Adrenal gland (tissue), 12 donors: ENCODE results near the gene CCNL1. TPM values are rescaled to one million over a fixed set of nuclear protein-coding genes. Genes with fewer than 3 reads are reported as not detected.

Experiments used
- DNase-seq, 7 donors: peaks; one replicate each; pipeline ENCODE4 v3.0.0-alpha.2; 2019 to 2020
- H3K27ac ChIP-seq, 5 donors: fragments of 200-600 bp; sonication (generic) in 4 of 5; 1 replicate in 3 of 5; 2 replicates in 2 of 5; pipeline versions ENCODE4 v1.5.1 to v1.8.0; 2016 to 2020; ENCODE audit warnings: mild to moderate bottlenecking in 1 of 5
- H3K27me3 ChIP-seq: fragments of 200-600 bp; 2 replicates; pipeline ENCODE4 v1.8.0; 2021
- H3K36me3 ChIP-seq, 2 donors: fragments of 200-600 bp; replicated peaks in 1 of 2; 1 replicate in 1 of 2; 2 replicates in 1 of 2; pipeline versions ENCODE4 v1.5.1 to v1.8.0; 2018 to 2022
- H3K4me1 ChIP-seq, 2 donors: fragments of 200-600 bp; replicated peaks in 1 of 2; 1 replicate in 1 of 2; 2 replicates in 1 of 2; pipeline versions ENCODE4 v1.5.1 to v1.8.0; 2018 to 2021
- H3K4me3 ChIP-seq, 4 donors: fragments of 200-600 bp; sonication (generic) in 3 of 4; one replicate each; pipeline ENCODE4 v1.5.1; 2016 to 2018
- H3K9me3 ChIP-seq, 3 donors: fragments of 200-600 bp; sonication (generic) in 1 of 3; replicated peaks in 1 of 3; 1 replicate in 2 of 3; 2 replicates in 1 of 3; pipeline versions ENCODE4 v1.5.1 to v1.8.0; 2016 to 2021
- CTCF ChIP-seq, 6 experiments: fragments of 450-650 bp in 4 of 6; fragments of 200-600 bp in 2 of 6; sonication (generic) in 1 of 6; IDR thresholded peaks; 1 replicate in 5 of 6; 2 replicates in 1 of 6; pipeline versions ENCODE4 v1.5.1 to v1.8.0; 2016 to 2021; ENCODE audit warnings: antibody characterized with exemption in 6 of 6, mild to moderate bottlenecking in 2 of 6, moderate library complexity in 1 of 6
- POLR2A ChIP-seq, 2 donors: fragments of 450-650 bp; IDR thresholded peaks; one replicate each; pipeline ENCODE4 v1.6.1; 2017; ENCODE audit warnings: antibody characterized with exemption in 2 of 2, mild to moderate bottlenecking in 2 of 2, moderate library complexity in 1 of 2
- WGBS, 4 donors: extraction: QIAGEN DNeasy Blood & Tissue Kit in 2 of 4; methylation state at CpG; one replicate each; pipeline versions ENCODE4 v1.1.5 to v1.1.7; 2013 to 2017; 5-methylcytosine and 5-hydroxymethylcytosine counted together
- intact Hi-C, 2 donors: fragments of 100-400 bp; cut with DNase I; formaldehyde crosslinking; loops; one replicate each; pipeline versions ENCODE4 v1.14.1 to v1.15.0; 2022 to 2023
- polyA plus RNA-seq, 3 donors: library from polyadenylated mRNA; stranded (reverse); fragments of 200-250 nt in 2 of 3; fragments of 350-450 nt in 1 of 3; fragmentation: Illumina TruSeq in 1 of 3; extraction: RNeasy Lipid Tissue Mini Kit (QIAGEN cat#74804) in 1 of 3; gene quantifications; one replicate each; pipeline ENCODE4 v1.2.3, GENCODE V29; 2013 to 2014
- total RNA-seq, 9 donors: library from RNA; depleted of rRNA in 4 of 9; stranded (reverse); fragments of >200 nt in 4 of 9; fragments of 120-200 nt in 1 of 9; fragmentation: NEBNext Ultra II Directional in 1 of 9; extraction: Animal tissue kit (Norgen Biotek cat#: 25700) in 1 of 9; gene quantifications; one replicate each; pipeline versions ENCODE4 v1.1.0 to v1.2.4, GENCODE V29; 2013 to 2023
- donor health status: healthy with polysubstance abuse.
- donor health status: Bipolar disorder and iron deficiency.
- donor health status: DM: yes; HTN: yes; CAD: no.
- donor health status: DM: no; HTN: no; CAD: no.
- donor health status: DM: no; HTN: no; CAD: no.
- donor health status: DM: yes; HTN: yes; CAD: no.

CCNL1 gene
- total and polyA plus RNA-seq, 12 donors, result 50.1 to 223 (median 105) TPM

DNA sequence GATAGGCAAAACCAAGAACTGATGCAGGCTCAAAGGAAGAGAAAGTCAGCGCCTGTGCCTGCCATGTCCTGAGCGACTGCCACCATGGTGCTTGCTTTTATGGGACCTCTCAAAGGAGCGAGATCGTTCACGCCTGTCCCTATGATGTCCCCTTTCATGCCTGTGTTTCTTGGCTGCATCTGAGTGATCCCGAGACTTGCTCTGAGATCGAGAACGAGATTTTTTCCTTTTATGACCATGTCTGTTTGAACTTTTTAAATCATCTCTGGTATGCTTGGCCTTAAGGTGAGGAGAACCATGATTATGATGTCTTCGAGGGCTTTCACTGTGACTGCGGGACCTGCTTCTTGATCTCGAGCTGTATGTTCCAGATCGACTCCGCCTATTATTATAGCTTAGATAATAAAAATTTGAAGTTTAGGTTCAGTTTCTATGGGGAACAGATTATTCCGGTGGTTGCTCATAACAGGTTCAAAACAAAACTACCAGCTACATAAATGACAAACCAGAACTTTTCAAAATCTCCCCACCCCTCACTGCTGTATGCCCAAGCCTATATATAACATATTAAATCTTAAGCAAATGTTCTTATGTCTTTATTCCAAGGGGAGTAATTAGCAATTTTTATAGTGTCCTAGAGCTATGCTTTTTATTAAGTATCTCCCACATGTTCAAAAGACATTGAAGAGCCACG is 11.6 kb downstream of the CCNL1 start:
- Histone ChIP-seq H3K27ac (no peak overlapping the region), H3K4me3 (no peak overlapping the region), H3K4me1 (peaks cover 0 to 5% of the 10 kb centered on the region in 2 donors), H3K27me3 (no peaks in the 10 kb centered on the region), H3K36me3 (peaks cover 0 to 99% of the 10 kb centered on the region in 2 donors), H3K9me3 (no peaks in the 10 kb centered on the region)
- DNase-seq, result no peak
- 88 to 91% (median 90%) methylated on average over 15 of the region's 15 CpGs for WGBS, 4 donors
- intact Hi-C loops, result no loop called here
- TF ChIP-seq POLR2A (IDR thresholded peaks at IDR 0.05), result no peak
- TF ChIP-seq CTCF (IDR thresholded peaks at IDR 0.05), result no peak

- no peak overlapping the region for H3K27ac ChIP-seq
- H3K36me3 ChIP-seq, result peaks cover 0 to 93% of the 10 kb centered on the region in 2 donors
- H3K9me3 ChIP-seq, result no peaks in the 10 kb centered on the region
- 93 to 95% (median 94%) methylated on average over 5 of the region's 5 CpGs for WGBS, 4 donors
- intact Hi-C loops, result no loop called here
- H3K4me1 ChIP-seq, result no peaks in the 10 kb centered on the region
- H3K4me3 ChIP-seq, result no peak overlapping the region
- no peak for DNase-seq
- TF ChIP-seq CTCF (IDR thresholded peaks at IDR 0.05) (no peak), POLR2A (IDR thresholded peaks at IDR 0.05) (no peak)
- H3K27me3 ChIP-seq, result no peaks in the 10 kb centered on the region
These were observed 12.7 kb downstream of the CCNL1 start for GRCh38 chr3:157147099-157147803.

GRCh38 chr3:157145606-157146322 is 14.2 kb downstream of the CCNL1 start:
- Histone ChIP-seq H3K27ac (no peak overlapping the region), H3K4me3 (no peak overlapping the region), H3K4me1 (no peaks in the 10 kb centered on the region), H3K9me3 (no peaks in the 10 kb centered on the region), H3K36me3 (peaks cover 0 to 78% of the 10 kb centered on the region in 2 donors), H3K27me3 (no peaks in the 10 kb centered on the region)
- TF ChIP-seq CTCF (IDR thresholded peaks at IDR 0.05) (no peak), POLR2A (IDR thresholded peaks at IDR 0.05) (no peak)
- DNase-seq, result no peak
- 75 to 84% (median 78%) methylated on average over 2 of the region's 2 CpGs for WGBS, 4 donors
- intact Hi-C loops, result no loop called here

GRCh38 chr3:157142315-157142714 is 17.6 kb downstream of the CCNL1 start:
- H3K4me3 ChIP-seq, result no peak overlapping the region
- intact Hi-C loops, result no loop called here
- 75 to 90% (median 88%) methylated on average over 5 of the region's 5 CpGs for WGBS, 4 donors
- H3K9me3 ChIP-seq, result no peaks in the 10 kb centered on the region
- H3K36me3 ChIP-seq, result peaks cover 0 to 47% of the 10 kb centered on the region in 2 donors
- no peak overlapping the region for H3K27ac ChIP-seq
- H3K4me1 ChIP-seq, result peaks cover 0 to 11% of the 10 kb centered on the region in 2 donors
- no peaks in the 10 kb centered on the region for H3K27me3 ChIP-seq
- DNase-seq, result no peak
- TF ChIP-seq POLR2A (IDR thresholded peaks at IDR 0.05) (no peak), CTCF (IDR thresholded peaks at IDR 0.05) (no peak)
